Measurements from ENCODE around the gene LRRC1. TPM values are rescaled to one million over a fixed set of nuclear protein-coding genes. Genes with fewer than 3 reads are reported as not detected.

Gene LRRC1
- total RNA-seq, 1 donor from 2014 or later, result 17.8 TPM

DNA sequence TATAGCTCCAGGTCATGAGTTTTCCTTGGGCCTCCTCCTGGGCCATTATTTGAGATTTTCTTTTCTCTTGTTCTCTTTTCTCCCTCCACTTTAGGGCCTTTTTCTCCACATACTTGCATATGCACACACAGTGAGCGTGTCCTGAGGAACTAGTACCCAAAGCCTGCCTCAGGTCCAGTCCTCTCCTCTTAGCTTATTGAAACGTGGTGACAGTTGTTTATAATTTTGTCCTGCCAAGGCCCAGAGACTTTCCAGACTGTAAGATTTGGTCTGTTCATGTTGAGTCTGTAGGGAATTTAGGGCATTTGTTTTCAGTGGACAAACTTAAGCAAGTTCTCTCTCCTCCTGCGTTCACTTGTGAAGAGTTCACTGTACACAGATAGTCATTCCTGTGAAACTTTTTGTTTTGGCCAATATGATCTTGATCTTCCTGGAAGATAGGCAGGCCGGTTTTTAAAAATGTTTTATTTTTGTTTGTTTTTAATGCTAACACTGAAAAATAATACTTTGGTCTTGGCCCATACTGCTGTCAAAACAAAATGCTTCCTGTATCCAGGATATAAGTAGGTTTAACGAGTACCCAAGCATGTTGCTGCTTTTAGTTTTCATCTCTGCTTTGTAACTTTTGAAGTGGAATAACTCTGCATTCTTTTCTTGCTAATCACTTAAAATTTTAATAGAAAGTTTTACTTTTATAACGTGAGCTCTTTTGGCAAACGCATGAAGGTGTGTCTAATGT lies 20.7 kb downstream of the LRRC1 start:
- peak; percentile 52 for DNase-seq (ENCODE audit: low spot score)

DNA sequence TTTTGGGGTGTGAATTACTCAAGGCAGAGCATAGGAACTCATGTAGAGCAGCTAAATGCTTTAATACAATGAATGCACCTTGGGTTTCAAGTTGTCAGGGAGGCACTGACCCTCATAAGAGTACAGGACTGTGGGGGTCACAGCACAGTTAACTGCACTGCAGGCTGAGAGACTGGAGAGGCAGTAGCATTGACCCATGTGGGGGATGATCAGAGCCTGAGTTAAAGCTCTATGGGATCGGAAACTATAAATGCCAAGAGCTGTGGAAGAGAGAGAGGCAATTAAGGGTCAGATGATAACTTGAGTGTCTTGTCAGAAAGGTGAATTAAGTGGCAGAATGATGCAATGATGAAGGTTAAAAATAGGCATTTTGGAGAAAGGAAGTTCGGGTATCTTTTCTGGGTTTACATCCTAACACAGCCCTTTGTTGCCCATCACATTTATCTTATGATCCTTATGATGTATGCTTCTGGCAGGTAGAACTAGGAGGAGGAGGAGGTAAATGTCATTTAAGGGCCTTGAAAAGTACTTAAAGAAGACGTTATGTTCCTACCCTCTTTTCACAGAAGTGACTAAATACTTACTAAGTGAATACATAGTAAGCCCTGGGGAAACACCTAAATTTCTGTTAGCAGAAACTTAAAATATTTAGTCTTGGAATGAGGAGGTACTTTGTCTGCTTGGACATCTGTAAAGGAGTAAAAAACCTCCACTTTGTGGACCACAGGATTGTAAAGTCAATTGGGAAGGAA lies 24.2 kb downstream of the LRRC1 start:
- DNase-seq (ENCODE audit: low spot score), result no peak

DNA sequence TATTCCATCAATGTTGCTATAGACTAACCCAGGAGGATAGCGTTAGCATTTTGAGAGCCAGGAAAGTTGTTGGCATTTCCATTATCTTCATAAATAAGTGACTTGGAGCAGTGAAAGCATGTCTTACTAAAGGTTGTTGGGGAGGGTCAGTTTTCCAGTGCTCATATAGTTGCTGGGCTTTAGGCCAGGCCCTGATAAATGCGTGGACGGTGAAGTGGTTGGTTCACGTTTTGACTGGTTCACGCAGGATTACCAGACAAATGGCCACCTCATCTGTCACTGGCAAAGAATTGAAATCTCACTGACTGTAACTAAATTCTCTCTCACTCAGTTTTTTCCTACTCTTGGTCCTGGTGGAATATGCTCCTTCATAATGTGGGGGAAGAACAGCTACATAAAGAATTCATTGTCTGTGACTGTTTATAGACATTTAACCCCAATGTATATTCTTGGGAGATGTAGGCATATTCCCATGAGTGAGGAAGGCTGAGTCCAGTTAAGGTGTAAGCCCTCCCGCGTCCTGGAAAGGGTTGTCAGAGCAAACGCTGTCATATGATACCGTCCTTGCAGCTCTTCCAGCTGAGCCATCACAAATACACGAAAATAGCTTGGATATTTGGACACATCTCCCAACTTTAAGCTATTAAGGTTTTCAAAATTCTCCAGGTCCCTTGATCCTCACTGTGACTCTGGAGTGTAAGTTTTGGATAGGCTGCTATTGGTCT lies 27.8 kb downstream of the LRRC1 start:
- DNase-seq (ENCODE audit: low spot score), result no peak

DNA sequence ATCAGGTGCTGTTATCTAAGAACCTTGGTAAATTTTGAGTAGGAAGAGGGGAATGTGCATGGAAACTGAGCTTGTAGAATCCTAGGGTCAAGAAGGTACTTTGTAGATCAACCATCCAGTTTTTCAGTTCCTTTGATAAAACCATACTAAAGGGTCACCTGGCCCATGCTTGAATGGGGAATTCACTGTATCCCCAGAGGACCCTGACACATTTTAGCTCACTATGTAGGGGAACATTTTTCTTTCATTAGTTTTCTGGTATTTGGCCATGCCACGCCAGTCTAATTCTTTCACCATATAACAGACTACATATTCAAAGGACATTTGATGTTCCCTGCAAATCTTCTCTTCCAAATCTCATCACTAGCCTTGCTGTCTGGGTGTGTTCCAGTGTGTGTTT lies 29.9 kb downstream of the LRRC1 start:
- DNase-seq (ENCODE audit: low spot score), result no peak

DNA sequence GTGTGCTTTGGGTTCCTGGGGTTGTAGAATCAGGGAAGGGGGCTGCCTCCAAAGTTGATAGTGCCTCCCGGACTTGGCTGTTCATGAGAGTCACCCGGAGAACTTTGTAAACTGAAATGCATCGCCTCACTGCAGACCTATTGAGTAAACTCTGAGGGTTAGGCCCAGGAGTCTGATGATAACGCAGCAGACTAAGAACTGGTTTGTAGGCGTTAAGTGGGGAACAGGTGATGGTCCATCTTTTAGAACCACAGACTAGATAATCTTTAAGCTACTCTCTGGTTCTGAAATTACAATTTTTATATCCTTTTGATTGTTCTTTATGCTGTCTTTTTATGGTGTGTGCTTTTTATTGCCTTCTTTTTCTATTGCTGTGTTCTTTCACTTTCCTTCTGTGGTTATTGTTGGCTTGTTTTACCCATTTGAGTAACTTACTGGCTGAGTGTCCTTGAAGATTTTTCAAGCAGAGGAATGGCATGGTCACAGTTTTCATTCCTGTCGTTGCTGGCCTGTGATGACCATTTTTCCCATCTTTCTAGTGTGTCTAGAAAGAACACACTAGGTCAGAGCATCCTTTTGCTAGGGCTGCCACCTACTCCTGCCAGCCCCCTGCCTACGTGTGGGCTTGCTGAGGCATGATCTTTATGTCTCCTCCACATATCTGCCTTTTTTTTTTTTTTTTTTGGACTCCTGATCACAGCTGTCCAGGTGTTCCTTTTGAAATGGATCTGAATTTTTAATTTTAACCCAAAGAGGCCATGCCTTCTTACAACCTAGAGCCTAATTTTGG lies 30.9 kb downstream of the LRRC1 start:
- DNase-seq (ENCODE audit: low spot score), result no peak

DNA sequence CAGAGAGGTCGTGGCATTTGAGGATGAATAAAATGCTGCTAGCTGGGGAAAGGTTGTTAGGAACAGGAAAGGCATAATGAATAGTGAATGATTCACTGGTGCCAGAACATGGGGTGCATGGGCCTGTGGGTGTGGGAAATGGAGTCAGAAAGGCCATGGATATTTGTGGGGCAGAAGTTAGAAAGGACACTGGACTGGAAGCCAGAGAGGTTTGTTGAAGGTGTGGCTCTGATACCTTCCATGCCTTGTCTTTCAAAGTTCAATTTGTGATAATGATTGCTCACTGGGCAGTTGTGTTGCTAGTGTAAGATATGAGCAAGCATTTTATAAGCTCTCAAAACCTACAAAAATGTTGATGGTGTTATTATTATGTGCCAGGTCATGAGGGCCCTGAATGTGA lies 32.7 kb downstream of the LRRC1 start:
- no peak for DNase-seq (ENCODE audit: low spot score)

DNA sequence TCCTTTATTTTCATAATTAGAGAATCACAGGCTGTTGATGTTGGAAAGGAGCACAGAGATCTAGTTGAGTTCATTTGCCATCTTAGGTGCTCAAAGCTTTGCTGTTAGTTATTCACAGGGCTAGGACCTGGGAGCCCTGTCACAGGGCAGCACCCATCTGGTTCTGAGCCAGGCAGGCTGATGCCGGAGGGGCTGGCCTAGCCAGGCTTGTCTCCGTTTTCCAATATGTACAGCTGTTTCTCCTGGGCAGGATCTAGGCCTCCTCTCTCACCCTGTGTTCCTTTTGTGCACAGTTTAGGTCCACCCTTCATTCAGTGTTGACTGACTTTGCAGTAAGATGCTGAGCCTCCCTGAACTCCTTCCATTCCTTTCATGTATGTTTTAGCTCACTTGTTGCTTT lies 33.4 kb downstream of the LRRC1 start:
- DNase-seq (ENCODE audit: low spot score), result no peak

DNA sequence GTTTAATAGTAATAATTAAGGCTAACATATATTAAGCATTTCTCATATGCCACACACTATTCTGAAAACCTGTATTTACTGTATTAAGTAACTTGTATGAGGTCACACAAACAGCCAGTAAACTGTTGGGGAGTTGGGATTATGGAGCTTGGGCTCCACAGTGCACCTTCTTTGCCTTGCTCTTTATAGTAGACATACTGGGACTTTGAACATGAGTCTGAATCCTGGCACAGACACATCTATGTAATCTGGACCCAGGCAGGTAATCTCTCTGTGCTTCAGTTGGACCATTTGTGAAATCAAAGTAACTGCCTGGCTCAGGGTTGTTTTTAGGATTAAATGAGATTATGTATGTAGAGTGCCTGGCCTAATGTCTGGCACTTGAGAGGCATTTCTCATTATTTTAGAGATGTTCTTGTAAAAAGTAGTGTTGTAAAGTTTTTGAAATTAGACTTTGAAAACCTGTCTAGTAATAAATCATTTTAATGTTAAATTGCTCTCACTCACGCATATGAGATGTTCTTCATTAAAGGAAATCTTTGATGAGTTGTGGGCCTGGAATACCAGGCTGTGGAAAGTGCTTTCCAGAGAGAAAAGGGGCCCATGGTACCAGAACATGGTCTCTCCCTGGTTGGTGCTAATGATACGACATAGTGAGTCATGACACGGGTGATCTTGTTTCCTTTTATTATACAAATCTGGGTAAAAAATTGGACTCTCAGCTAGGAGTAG lies 34.3 kb downstream of the LRRC1 start:
- DNase-seq (ENCODE audit: low spot score), result no peak

DNA sequence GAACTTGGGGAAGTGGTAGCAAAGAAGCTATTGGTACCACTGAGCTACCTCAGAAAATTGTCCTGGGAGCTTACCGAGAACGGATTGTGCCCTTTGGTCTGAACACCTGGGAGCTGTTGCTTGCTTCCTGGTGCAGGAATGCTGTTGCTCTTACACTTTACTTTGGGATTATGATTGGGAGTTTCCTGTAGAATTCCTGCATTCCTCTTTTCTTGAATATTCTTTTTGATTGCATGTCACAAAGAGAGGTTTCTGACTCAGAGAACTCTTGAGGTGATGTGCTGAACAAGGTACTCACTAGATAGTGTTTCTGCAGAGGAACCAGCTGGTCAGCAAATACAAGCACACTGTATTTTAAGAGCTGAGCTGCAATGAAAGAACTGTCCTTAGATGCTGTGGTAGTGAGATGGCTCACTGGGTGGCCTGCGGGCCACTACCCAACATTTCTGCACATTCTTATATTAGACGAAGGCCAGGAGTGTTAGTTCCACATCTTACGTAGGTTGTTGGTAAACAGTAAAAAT lies 35.0 kb downstream of the LRRC1 start:
- no peak for DNase-seq (ENCODE audit: low spot score)

DNA sequence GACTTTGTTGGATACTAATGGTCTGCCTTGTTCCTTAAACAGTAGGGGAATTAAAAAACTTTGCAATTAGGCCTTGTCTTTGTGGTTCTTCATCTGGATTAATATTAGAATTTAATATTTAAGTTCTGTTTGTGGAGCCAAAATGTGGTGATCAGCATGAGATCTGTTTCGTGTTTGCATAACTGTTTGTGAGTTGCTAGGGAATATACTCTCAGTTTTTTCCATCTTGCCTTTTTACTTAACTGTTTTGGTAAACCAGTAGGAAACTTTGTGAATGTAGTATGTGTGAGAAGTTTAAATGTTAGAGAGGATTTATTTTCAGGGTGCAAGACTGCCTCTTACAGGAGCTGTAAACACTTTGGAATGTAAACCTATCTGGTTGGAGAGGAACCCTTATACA lies 35.6 kb downstream of the LRRC1 start:
- DNase-seq (ENCODE audit: low spot score), result peak; percentile 47

DNA sequence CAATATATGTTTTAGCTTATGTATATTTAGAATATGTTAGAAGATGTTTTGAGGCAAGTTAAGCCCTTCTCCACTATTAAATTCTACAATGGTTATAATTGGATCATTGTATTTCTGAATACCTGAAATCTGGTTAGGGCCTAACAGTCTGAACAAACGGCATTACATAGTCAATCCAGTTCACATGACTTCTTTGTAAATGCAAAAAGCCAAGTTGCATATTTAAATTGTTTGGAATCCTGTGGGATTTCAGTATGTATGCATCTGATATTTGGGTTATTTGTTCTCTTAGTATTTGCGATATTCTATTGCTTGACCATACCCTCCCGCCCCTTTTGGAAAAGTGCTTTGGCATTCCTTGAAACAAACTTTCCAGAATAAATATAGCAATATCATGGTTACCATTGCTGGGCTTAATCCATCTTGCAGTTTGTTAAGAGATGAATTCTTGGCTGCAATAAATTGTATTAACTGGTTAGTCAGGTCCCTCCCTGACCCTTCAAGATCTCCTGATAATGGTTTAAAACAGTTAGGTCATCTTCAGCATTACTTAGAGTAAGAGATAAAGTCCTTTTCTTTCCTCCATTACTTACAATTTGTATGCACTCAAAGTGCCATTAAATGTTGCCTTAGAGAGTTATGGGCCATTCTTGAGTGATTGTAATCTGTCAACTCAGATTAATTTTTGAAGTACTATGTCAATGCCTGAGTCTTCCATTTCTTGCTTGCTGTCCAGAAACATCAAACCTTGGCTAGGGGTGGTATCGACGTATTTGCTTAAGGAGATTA lies 36.5 kb downstream of the LRRC1 start:
- no peak for DNase-seq (ENCODE audit: low spot score)

DNA sequence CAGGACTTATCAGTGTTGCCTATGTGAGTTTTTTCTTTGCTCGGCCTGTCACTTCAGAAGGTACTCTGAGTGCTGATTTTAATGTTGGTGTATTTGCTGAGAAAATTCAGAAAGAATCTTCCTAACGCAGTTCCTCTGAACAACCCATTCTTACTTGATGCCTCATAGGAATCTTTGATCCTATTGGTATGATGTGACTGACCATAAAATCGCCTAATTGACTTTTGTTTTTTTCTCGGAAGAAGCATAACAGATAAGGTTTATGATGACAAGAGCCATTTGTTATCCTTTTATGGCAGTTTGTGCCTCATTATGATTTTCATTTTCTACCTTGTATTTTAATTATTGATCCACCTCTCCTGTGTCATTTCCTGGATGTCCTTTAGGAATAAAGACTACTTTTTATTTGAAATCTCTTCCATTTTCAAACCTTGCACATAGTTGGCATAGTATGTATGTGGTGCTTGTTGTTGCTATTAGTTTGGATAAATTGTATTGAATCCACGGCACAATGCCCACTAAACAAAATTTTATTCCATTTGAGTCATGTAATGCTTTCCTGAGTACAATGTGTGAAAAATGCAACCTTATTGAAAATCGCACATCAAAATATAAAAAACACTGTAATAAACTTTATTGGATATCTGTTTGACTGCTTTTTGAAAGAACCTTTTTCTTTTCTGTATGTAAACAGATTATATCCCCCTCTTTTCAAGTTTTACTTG lies 37.3 kb downstream of the LRRC1 start:
- DNase-seq (ENCODE audit: low spot score), result no peak

DNA sequence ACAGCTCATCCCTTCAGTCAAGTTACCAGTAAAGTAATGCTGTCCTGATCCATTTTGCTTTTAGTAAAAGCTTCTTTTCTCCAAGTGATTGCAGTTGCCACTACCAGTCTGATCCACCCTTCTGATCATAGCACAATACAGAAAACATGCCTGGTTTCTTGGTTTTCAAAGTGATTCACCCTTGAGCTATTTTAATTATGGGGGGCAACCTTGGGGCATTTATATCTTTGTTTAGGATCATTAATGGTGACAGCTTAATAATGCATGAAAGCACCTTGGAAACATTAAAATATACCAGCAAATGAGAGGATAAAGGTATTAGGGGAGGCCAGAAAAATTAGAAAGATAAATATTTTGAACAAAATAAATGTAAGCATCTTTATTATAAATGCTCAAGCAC lies 38.4 kb downstream of the LRRC1 start:
- DNase-seq (ENCODE audit: low spot score), result peak; percentile 8

DNA sequence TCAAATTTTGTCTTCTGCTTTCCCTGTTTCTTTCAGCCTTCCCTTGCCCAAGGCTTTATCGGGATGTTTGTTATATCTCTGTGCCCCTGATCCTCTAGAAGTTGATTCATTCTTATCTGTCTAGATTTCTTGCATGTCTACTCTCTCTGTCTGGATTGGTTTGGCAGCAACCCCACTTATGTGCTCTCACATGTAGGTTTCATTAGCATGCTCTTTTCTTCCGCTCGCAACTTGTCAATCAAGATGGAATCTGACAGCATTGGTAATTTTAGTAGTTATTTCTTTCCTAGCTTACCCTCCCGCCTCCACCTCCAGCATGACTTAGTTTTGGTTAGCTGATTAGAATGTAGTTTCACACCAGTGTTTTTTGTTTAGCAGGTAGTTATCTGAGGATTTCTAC lies 39.3 kb downstream of the LRRC1 start:
- peak; percentile 79 for DNase-seq (ENCODE audit: low spot score)

DNA sequence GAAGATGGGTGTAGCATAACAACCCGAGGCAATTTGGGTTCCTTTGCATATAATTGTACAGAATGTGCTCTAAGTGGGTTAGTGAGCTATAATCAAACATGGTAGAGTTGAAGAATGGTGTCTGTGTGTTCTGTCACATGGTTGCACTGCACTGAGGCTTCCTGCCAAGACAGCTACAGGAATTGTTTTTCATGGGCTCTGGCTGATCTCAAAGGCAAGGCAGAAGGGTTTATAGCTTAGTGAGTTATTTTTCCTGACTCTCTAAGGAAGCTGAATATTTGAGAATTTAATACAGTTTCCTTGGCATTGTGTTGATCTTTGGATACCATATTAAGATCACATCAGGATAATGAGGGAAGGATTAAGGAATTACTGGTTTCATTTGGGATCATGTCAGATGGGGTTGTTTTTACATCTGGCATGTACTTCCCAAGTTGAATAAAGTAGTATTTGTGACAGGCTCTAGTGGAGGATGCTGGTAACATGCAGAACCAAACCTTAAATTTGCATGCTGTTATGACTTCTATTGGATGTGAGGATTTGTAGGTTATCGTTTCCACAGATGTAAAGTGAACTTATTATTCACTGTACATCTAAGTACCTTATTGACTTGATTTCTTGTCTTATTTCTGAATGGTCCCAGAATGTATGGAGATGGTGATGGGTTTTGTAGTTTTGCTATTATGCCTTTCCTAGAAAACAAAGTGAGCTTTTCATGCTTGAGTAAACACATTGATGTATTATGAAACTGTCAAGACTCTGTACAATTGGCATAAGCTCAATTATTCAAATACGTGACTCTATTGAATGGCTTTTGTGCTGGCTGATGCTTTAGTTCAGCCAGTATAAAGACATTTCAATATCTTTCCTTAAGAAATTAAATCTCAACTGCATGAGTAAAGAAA lies 43.3 kb downstream of the LRRC1 start:
- DNase-seq (ENCODE audit: low spot score), result peak; percentile 82

DNA sequence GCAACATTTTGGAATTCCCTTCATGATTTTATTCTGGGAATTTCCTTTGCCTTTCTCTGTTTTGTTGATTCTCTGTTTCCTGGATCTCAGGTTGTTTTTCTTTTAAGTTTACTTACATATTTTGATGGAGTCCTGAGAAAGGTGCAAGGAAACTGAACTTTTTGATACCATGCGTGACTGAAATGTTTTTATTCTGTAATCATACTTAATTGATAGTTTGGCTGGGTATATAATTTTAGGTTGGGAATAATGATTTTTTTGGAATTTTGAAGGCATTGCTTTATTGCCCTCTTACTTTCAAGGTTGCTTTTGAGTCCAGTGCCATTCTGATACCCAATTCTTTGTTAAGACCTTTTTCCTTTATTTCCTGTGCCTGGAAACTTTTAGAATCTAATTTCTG lies 45.2 kb downstream of the LRRC1 start:
- no peak for DNase-seq (ENCODE audit: low spot score)

DNA sequence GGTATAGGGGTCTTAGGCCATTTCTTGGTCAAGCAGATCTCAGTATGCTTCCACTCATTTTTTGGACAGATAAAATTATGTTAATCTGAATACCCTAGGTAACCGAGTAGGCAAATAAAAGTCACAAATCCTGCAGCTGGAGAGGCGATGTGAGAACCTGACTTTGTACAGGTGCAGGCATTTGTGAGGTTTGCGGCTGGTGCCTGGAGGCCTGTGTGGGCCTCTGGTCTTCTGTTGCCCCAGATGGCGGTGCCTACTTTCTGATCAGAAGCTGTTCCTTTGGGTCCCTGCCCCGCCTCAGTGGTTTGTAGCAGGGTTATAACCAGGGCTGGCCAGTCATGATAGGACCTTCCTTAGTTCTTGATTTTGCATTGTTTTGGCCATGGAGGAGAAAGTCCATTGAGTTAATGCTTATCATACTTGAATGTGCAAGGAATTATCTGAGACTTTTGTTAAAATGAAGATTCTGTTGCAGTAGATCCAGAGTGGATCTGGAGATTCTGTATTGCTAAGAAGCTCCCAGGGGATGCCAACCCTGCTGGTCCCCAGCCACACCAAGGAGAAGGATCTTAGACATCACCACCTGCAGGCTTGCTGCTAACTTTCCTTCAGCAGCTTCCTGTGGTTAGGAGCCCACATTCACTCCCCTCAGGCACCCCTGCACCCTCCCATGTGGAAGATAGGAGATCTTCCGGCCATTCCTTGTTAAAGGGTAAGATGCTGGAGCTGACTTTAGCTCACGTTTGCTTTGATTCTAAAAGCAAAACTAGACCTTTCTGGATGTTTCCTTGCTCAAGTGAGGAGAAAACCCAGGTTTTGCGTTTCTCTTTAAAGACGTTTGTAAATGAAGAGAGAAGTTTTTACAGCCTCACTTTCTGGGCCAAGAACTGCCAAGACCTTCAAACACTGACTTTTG lies 50.7 kb downstream of the LRRC1 start:
- DNase-seq (ENCODE audit: low spot score), result no peak
